Measurements from ENCODE around the gene TSPO.

- TF ChIP-seq, protein P1, sequence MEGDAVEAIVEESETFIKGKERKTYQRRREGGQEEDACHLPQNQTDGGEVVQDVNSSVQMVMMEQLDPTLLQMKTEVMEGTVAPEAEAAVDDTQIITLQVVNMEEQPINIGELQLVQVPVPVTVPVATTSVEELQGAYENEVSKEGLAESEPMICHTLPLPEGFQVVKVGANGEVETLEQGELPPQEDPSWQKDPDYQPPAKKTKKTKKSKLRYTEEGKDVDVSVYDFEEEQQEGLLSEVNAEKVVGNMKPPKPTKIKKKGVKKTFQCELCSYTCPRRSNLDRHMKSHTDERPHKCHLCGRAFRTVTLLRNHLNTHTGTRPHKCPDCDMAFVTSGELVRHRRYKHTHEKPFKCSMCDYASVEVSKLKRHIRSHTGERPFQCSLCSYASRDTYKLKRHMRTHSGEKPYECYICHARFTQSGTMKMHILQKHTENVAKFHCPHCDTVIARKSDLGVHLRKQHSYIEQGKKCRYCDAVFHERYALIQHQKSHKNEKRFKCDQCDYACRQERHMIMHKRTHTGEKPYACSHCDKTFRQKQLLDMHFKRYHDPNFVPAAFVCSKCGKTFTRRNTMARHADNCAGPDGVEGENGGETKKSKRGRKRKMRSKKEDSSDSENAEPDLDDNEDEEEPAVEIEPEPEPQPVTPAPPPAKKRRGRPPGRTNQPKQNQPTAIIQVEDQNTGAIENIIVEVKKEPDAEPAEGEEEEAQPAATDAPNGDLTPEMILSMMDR (IDR thresholded peaks at IDR 0.05; ENCODE audit: low read length): no peak
- no peak for TF ChIP-seq EZH2 (IDR thresholded peaks at IDR 0.05; ENCODE audit: borderline replicate concordance, low read length)
Measured at GRCh38 chr22:43209971-43210370, 58.6 kb downstream of the TSPO start.

Data from OCI-LY1 (cell line).